Spleen (tissue), 13 donors: ENCODE data around the gene KRTAP19-4. TPM values are rescaled to one million over a fixed set of nuclear protein-coding genes. Genes with fewer than 3 reads are reported as not detected.

Source experiments
- DNase-seq: peaks from one replicate; pipeline ENCODE4 v3.0.0-alpha.2; 2020
- H3K27ac ChIP-seq, 8 donors: fragments of 200-600 bp; sonication (generic) in 7 of 8; 1 replicate in 4 of 8; 2 replicates in 4 of 8; pipeline versions ENCODE4 v1.5.0 to v1.8.0; 2016 to 2021; ENCODE audit warnings: inconsistent platforms in 4 of 8, mild to moderate bottlenecking in 4 of 8, moderate library complexity in 1 of 8
- H3K27me3 ChIP-seq, 7 donors: fragments of 200-600 bp; sonication (generic) in 6 of 7; replicated peaks in 1 of 7; 1 replicate in 4 of 7; 2 replicates in 3 of 7; pipeline versions ENCODE4 v1.5.0 to v1.8.0; 2016 to 2021; ENCODE audit warnings: inconsistent platforms in 3 of 7, mild to moderate bottlenecking in 1 of 7
- H3K36me3 ChIP-seq, 6 donors: fragments of 200-600 bp; sonication (generic) in 5 of 6; 1 replicate in 4 of 6; 2 replicates in 2 of 6; pipeline versions ENCODE4 v1.5.0 to v1.8.0; 2016 to 2021; ENCODE audit warnings: inconsistent platforms in 2 of 6
- H3K4me1 ChIP-seq, 6 donors: fragments of 200-600 bp; sonication (generic) in 5 of 6; 1 replicate in 3 of 6; 2 replicates in 3 of 6; pipeline versions ENCODE4 v1.5.0 to v1.8.0; 2016 to 2021; ENCODE audit warnings: inconsistent platforms in 3 of 6
- H3K4me3 ChIP-seq, 8 donors: fragments of 200-600 bp; sonication (generic) in 7 of 8; 1 replicate in 4 of 8; 2 replicates in 4 of 8; pipeline versions ENCODE4 v1.5.0 to v1.8.0; 2016 to 2021; ENCODE audit warnings: inconsistent platforms in 4 of 8, mild to moderate bottlenecking in 4 of 8, moderate library complexity in 2 of 8
- H3K9me3 ChIP-seq, 8 donors: fragments of 200-600 bp; sonication (generic) in 7 of 8; 1 replicate in 4 of 8; 2 replicates in 4 of 8; pipeline versions ENCODE4 v1.5.0 to v1.8.0; 2016 to 2021; ENCODE audit warnings: inconsistent platforms in 4 of 8
- POLR2A ChIP-seq, 3 donors: fragments of 450-650 bp; IDR thresholded peaks; one replicate each; pipeline ENCODE4 v1.5.1; 2017; ENCODE audit warnings: antibody characterized with exemption in 3 of 3, mild to moderate bottlenecking in 1 of 3
- POLR2AphosphoS5 ChIP-seq, 3 donors: sonication (generic); formaldehyde crosslinking; IDR thresholded peaks; one replicate each; pipeline ENCODE4 v1.5.1; 2017; ENCODE audit warnings: antibody characterized with exemption in 3 of 3
- WGBS, 5 donors: extraction: QIAGEN DNeasy Blood & Tissue Kit in 3 of 5; methylation state at CpG; one replicate each; pipeline versions ENCODE4 v1.1.5 to v1.1.7; 2013 to 2018; 5-methylcytosine and 5-hydroxymethylcytosine counted together
- intact Hi-C: fragments of 100-400 bp; cut with DNase I; formaldehyde crosslinking; loops from one replicate; pipeline ENCODE4 v1.15.0; 2023; ENCODE audit warnings: low total_unique reads
- long read RNA-seq, 2 donors: transcript quantifications; one replicate each; lab custom pipeline, GENCODE V29; 2026
- polyA plus RNA-seq, 3 donors: library from polyadenylated mRNA; stranded (reverse); fragments of 200-250 nt; gene quantifications; one replicate each; pipeline ENCODE4 v1.2.1, GENCODE V29; 2013
- total RNA-seq, 7 donors: library from RNA; depleted of rRNA in 3 of 7; stranded (reverse); fragments of >200 nt in 3 of 7; fragmentation: NEBNext Ultra II Directional in 4 of 7; extraction: Animal tissue kit (Norgen Biotek cat#: 25700) in 4 of 7; gene quantifications; one replicate each; pipeline versions ENCODE4 v1.1.0 to v1.2.1, GENCODE V29; 2016 to 2021
- TF ChIP-seq, protein P1 (sequence below), 11 experiments: fragments of 200-600 bp in 7 of 11; fragments of 450-650 bp in 4 of 11; sonication (generic) in 4 of 11; IDR thresholded peaks in 8 of 11; conservative IDR thresholded peaks in 3 of 11; 1 replicate in 7 of 11; 2 replicates in 4 of 11; pipeline versions ENCODE4 v1.4.0 to v1.8.0; 2016 to 2021; ENCODE audit warnings: antibody characterized with exemption in 11 of 11, inconsistent platforms in 4 of 11, mild to moderate bottlenecking in 1 of 11
- donor health status: healthy with polysubstance abuse.
- donor health status: DM: no; HTN: no; CAD: no; lungs with moderate emphysema.
- donor health status: DM: no; HTN: no; CAD: no.
- donor health status: Bipolar disorder and iron deficiency.
- donor health status: healthy.
- donor health status: DM: no; HTN: no; CAD: no.
- donor health status: DM: yes; HTN: yes; CAD: no.

Gene KRTAP19-4, protein sequence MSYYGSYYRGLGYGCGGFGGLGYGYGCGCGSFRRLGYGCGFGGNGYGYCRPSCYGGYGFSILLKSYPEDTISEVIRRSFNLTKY
- total RNA-seq (not detected), polyA plus RNA-seq (not detected)
- long read RNA-seq, donor 1, result 0 reads
- long read RNA-seq, donor 2, partial matches to known transcripts, result 0 of 1 reads
- long read RNA-seq, donor 2, other reads (novel, unspliced or antisense), result 0 of 1 reads

DNA sequence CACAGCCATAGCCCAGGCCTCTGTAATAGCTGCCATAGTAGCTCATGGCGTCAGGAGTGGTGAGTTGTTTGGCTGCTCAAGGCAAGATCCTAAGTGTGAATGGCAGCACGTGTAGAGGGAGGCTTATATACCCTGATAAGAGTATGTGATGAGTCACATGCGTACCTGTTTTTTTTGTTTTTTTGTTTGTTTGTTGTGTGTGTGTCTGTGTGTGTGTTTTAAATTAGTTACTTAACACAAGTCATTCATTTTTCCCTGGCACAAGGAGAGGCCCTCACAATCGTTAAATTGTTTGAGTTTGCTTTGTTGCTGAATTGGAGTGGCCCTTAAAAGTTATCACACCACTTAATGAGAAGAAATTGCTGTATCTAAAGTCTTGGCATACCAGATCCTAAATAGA, at the start of gene KRTAP19-4:
Gene KRTAP19-4 (minus strand): TSS at position 101 of the 400 bp plus-strand sequence. CDS start 55 bp downstream, at position 46.
- intact Hi-C loops, result no loop called here

DNA sequence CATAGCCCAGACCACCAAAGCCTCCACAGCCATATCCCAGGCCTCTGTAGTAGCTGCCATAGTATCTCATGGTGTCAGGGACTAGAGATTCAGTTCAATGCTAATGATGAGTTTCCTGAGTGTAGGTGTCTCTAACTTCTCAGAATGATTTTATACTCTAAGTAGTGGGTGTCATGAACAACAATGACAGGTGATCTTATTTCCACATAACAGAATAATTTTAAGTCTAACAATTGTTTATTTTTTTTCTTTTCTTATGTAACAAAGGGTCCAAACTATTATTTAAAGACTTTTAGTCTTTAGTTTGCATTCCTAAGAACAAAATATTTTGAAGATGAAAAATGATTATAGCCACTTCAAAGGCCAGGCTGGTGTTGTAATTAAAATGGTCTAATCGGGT, 44.8 kb upstream of the KRTAP19-4 start, which contains the start of gene KRTAP19-6:
Gene KRTAP19-6 (minus strand): TSS at position 101 of the 400 bp plus-strand sequence. CDS start 31 bp downstream, at position 70.
- Histone ChIP-seq H3K4me3 (no peak within 1 kb of the TSS), H3K9me3 (peaks cover 0 to 6% (median 0%) of the 10 kb centered on the region in 8 donors), H3K4me1 (no peaks in the 10 kb centered on the region), H3K36me3 (no peaks in the 10 kb centered on the region), H3K27ac (no peak within 1 kb of the TSS), H3K27me3 (no peaks in the 10 kb centered on the region)
- intact Hi-C loops, result no loop called here
- 73 to 84% (median 81%) methylated on average over 1 of the region's 1 CpG for WGBS, 5 donors
- no peak for DNase-seq
- TF ChIP-seq POLR2AphosphoS5 (IDR thresholded peaks at IDR 0.05) (no peak), POLR2A (IDR thresholded peaks at IDR 0.05) (no peak)
- TF ChIP-seq, protein P1, sequence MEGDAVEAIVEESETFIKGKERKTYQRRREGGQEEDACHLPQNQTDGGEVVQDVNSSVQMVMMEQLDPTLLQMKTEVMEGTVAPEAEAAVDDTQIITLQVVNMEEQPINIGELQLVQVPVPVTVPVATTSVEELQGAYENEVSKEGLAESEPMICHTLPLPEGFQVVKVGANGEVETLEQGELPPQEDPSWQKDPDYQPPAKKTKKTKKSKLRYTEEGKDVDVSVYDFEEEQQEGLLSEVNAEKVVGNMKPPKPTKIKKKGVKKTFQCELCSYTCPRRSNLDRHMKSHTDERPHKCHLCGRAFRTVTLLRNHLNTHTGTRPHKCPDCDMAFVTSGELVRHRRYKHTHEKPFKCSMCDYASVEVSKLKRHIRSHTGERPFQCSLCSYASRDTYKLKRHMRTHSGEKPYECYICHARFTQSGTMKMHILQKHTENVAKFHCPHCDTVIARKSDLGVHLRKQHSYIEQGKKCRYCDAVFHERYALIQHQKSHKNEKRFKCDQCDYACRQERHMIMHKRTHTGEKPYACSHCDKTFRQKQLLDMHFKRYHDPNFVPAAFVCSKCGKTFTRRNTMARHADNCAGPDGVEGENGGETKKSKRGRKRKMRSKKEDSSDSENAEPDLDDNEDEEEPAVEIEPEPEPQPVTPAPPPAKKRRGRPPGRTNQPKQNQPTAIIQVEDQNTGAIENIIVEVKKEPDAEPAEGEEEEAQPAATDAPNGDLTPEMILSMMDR (IDR thresholded peaks at IDR 0.05 in 8 of 11, conservative IDR thresholded peaks at IDR 0.05 in 3 of 11), result no peak

More for the DNA sequence above, at the start of gene KRTAP19-4:
- H3K4me3 ChIP-seq, result no peak within 1 kb of the TSS
- peaks cover 0 to 4% (median 0%) of the 10 kb centered on the region in 8 donors for H3K9me3 ChIP-seq
- H3K36me3 ChIP-seq, result no peaks in the 10 kb centered on the region
- WGBS, 5 donors, result 70 to 83% (median 74%) methylated on average over 4 of the region's 4 CpGs
- H3K27me3 ChIP-seq, result no peaks in the 10 kb centered on the region
- H3K4me1 ChIP-seq, result no peaks in the 10 kb centered on the region
- H3K27ac ChIP-seq, result no peak within 1 kb of the TSS
- TF ChIP-seq POLR2A (IDR thresholded peaks at IDR 0.05) (no peak), POLR2AphosphoS5 (IDR thresholded peaks at IDR 0.05) (no peak)
- TF ChIP-seq, protein P1 (IDR thresholded peaks at IDR 0.05 in 8 of 11, conservative IDR thresholded peaks at IDR 0.05 in 3 of 11), result no peak
- DNase-seq, result no peak

DNA sequence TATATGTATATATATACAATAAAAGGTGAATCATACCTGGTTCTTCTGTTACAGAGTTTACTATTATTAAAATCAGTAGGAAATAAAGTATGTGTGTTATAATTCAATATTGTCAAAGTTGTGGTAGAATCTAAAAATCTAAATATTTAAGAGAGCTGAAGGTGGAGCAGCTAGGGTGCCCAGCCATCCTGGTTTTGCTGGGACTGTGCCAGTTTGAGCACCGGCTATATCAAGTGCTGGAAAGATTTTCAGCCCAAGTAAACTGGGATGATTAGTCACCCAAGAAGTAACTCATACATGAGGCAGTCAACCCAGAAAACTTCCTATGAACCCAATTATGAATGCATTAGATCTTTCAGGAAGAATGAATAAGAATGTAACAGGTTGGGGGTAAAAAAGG, 21.9 kb upstream of the KRTAP19-4 start:
- Histone ChIP-seq H3K9me3 (peaks cover 0 to 6% (median 0%) of the 10 kb centered on the region in 8 donors), H3K36me3 (no peaks in the 10 kb centered on the region), H3K4me1 (no peaks in the 10 kb centered on the region), H3K27ac (no peak overlapping the region), H3K27me3 (no peaks in the 10 kb centered on the region), H3K4me3 (no peak overlapping the region)
- WGBS, 5 donors, result 87 to 100% (median 93%) methylated on average over 1 of the region's 1 CpG
- TF ChIP-seq, protein P1 (IDR thresholded peaks at IDR 0.05 in 8 of 11, conservative IDR thresholded peaks at IDR 0.05 in 3 of 11), result no peak
- TF ChIP-seq POLR2A (IDR thresholded peaks at IDR 0.05), result no peak
- no peak for TF ChIP-seq POLR2AphosphoS5 (IDR thresholded peaks at IDR 0.05)
- no peak for DNase-seq
- intact Hi-C loops, result no loop called here

DNA sequence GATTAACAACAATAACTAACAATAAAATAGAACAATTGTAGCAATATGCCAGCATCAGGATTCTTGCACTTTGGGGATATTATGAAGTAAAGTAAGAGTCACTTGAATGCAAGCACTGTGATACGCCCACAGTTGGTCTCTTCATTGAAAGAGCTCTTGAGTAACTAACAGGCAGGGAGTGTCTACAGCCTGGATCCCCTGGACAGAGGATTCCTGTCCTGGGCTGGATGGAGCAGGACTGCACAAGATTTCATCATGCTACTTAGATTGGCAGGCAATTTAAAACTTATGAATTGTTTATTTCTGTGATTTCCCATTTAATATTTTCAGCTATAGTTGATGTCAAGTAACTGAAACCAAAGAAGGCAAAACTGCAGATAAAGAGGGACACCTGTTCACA, 18.7 kb upstream of the KRTAP19-4 start:
- H3K4me3 ChIP-seq, result no peak overlapping the region
- no peaks in the 10 kb centered on the region for H3K27me3 ChIP-seq
- DNase-seq, result no peak
- TF ChIP-seq, protein P1 (IDR thresholded peaks at IDR 0.05 in 8 of 11, conservative IDR thresholded peaks at IDR 0.05 in 3 of 11), result no peak
- TF ChIP-seq POLR2A (IDR thresholded peaks at IDR 0.05), result no peak
- no peak for TF ChIP-seq POLR2AphosphoS5 (IDR thresholded peaks at IDR 0.05)
- WGBS, 5 donors, result 83 to 88% (median 87%) methylated on average over 1 of the region's 1 CpG
- no peak overlapping the region for H3K27ac ChIP-seq
- intact Hi-C loops, result no loop called here
- no peaks in the 10 kb centered on the region for H3K4me1 ChIP-seq
- no peaks in the 10 kb centered on the region for H3K36me3 ChIP-seq
- peaks cover 0 to 6% (median 0%) of the 10 kb centered on the region in 8 donors for H3K9me3 ChIP-seq
